HG02884 (cell line): Measurements from ENCODE around the gene C4orf36.

Source experiments
- ATAC-seq: cut with Tn5 transposase; IDR thresholded peaks from one replicate; pipeline ENCODE4 v1.9.1; 2021; ENCODE audit warnings: mild to moderate bottlenecking, moderate library complexity; ENCODE audit not compliant: unreplicated experiment

The C4orf36 gene

GRCh38 chr4:86870442-86871069, 21.7 kb downstream of the C4orf36 start:
- no peak for ATAC-seq

GRCh38 chr4:86857341-86858052, 34.7 kb downstream of the C4orf36 start:
- no peak for ATAC-seq

GRCh38 chr4:86856896-86857295, 35.3 kb downstream of the C4orf36 start:
- ATAC-seq, result no peak

GRCh38 chr4:86855572-86855971, 36.6 kb downstream of the C4orf36 start:
- ATAC-seq, result no peak

- ATAC-seq, result no peak
Measured at GRCh38 chr4:86853209-86853608, 39.0 kb downstream of the C4orf36 start.

GRCh38 chr4:86848732-86849619, 43.2 kb downstream of the C4orf36 start, which contains the start of gene SLC10A6:
Gene SLC10A6, minus strand, starts transcription at chr4:86849384. Its CDS starts 269 bp downstream, at chr4:86849115.
- ATAC-seq, result no peak

- ATAC-seq, result no peak
Measured at GRCh38 chr4:86848136-86848535, 44.1 kb downstream of the C4orf36 start.

- ATAC-seq, result no peak
Measured at GRCh38 chr4:86847571-86847970, 44.7 kb downstream of the C4orf36 start.

GRCh38 chr4:86846921-86847320, 45.3 kb downstream of the C4orf36 start:
- no peak for ATAC-seq

- ATAC-seq, result no peak
Measured at GRCh38 chr4:86845593-86845992, 46.6 kb downstream of the C4orf36 start.

- no peak for ATAC-seq
Measured at GRCh38 chr4:86841309-86841708, 50.9 kb downstream of the C4orf36 start.

GRCh38 chr4:86840858-86841257, 51.4 kb downstream of the C4orf36 start:
- ATAC-seq, result no peak

- ATAC-seq, result no peak
Measured at GRCh38 chr4:86837691-86838503, 54.3 kb downstream of the C4orf36 start.

- no peak for ATAC-seq
Measured at GRCh38 chr4:86835677-86836076, 56.5 kb downstream of the C4orf36 start.

- ATAC-seq, result no peak
Measured at GRCh38 chr4:86834901-86835300, 57.3 kb downstream of the C4orf36 start.

- no peak for ATAC-seq
Measured at GRCh38 chr4:86833615-86834014, 58.6 kb downstream of the C4orf36 start.

- ATAC-seq, result no peak
Measured at GRCh38 chr4:86831262-86832130, 60.7 kb downstream of the C4orf36 start.
